Endodermal cell (in vitro differentiated cells): ENCODE measurements around the gene BCL2. TPM values are rescaled to one million over a fixed set of nuclear protein-coding genes. Genes with fewer than 3 reads are reported as not detected.
A peak's percentile ranks its signal among the peaks of the same experiment; 100 is the strongest.

ENCODE experiments used
- DNase-seq: peaks from one replicate; pipeline ENCODE4 v3.0.0-alpha.2; 2017
- H3K27ac ChIP-seq: 2 replicates; pipeline ENCODE4 v1.5.1; 2013; ENCODE audit warnings: mild to moderate bottlenecking, low read depth, low read length, moderate library complexity
- H3K27me3 ChIP-seq: 2 replicates; pipeline ENCODE4 v1.6.1; 2013; ENCODE audit warnings: mild to moderate bottlenecking, low read length, moderate library complexity; ENCODE audit not compliant: insufficient read depth, control insufficient read depth, poor library complexity, severe bottlenecking
- H3K36me3 ChIP-seq: 2 replicates; pipeline ENCODE4 v1.7.0; 2013; ENCODE audit warnings: mild to moderate bottlenecking, low read length, moderate library complexity; ENCODE audit not compliant: control insufficient read depth, insufficient read depth
- H3K4me1 ChIP-seq: one replicate; pipeline ENCODE4 v1.7.0; 2013; ENCODE audit warnings: low read length; ENCODE audit not compliant: control insufficient read depth, insufficient read depth
- H3K4me3 ChIP-seq: 2 replicates; pipeline ENCODE4 v1.5.1; 2013; ENCODE audit warnings: mild to moderate bottlenecking, low read length, moderate library complexity
- H3K9ac ChIP-seq: 2 replicates; pipeline ENCODE4 v1.6.1; 2013; ENCODE audit warnings: mild to moderate bottlenecking, low read length, moderate library complexity; ENCODE audit not compliant: poor library complexity, severe bottlenecking; ENCODE audit errors: extremely low read depth
- H3K9me3 ChIP-seq: 2 replicates; pipeline ENCODE4 v1.6.1; 2013; ENCODE audit warnings: mild to moderate bottlenecking, low read length, moderate library complexity; ENCODE audit not compliant: control insufficient read depth
- H3K27ac Mint-ChIP-seq: 2 replicates; pipeline ENCODE4 v1.8.0; 2020; ENCODE audit warnings: mixed read lengths
- H3K27me3 Mint-ChIP-seq: 2 replicates; pipeline ENCODE4 v1.8.0; 2021; ENCODE audit warnings: mild to moderate bottlenecking, mixed read lengths; ENCODE audit not compliant: insufficient read depth
- H3K36me3 Mint-ChIP-seq: 2 replicates; pipeline ENCODE4 v1.8.0; 2020; ENCODE audit warnings: low read depth, mixed read lengths
- H3K4me1 Mint-ChIP-seq: 2 replicates; pipeline ENCODE4 v1.8.0; 2020; ENCODE audit warnings: mixed read lengths
- H3K4me3 Mint-ChIP-seq: 2 replicates; pipeline ENCODE4 v1.8.0; 2020; ENCODE audit warnings: mild to moderate bottlenecking, moderate library complexity, mixed read lengths
- H3K9me3 Mint-ChIP-seq: 2 replicates; pipeline ENCODE4 v1.8.0; 2020; ENCODE audit warnings: mild to moderate bottlenecking, mixed read lengths
- WGBS, 2 experiments: methylation state at CpG; one replicate each; pipeline versions ENCODE4 v1.1.5 to v1.1.7; 2013; ENCODE audit warnings: missing lambda C conversion rate in 2 of 2, mixed read lengths in 1 of 2; ENCODE audit not compliant: insufficient coverage in 1 of 2, insufficient read length in 1 of 2; 5-methylcytosine and 5-hydroxymethylcytosine counted together
- total RNA-seq, 2 donors: library from RNA; stranded (reverse); fragmentation: NEBNext Ultra II Directional in 1 of 2; extraction: Animal tissue kit (Norgen Biotek cat#: 25700) in 1 of 2; gene quantifications; 2 replicates in 1 of 2; 3 replicates in 1 of 2; pipeline ENCODE4 v1.2.1, GENCODE V29; 2021
- TF ChIP-seq, protein P1 (sequence below): fragments of 200-600 bp; sonication (generic); conservative IDR thresholded peaks from 2 replicates; pipeline ENCODE4 v1.5.0; 2021; ENCODE audit warnings: antibody characterized with exemption, mild to moderate bottlenecking

The BCL2 gene
- total RNA-seq, 2 donors from 2014 or later = 1.4 to 2.3 TPM

DNA sequence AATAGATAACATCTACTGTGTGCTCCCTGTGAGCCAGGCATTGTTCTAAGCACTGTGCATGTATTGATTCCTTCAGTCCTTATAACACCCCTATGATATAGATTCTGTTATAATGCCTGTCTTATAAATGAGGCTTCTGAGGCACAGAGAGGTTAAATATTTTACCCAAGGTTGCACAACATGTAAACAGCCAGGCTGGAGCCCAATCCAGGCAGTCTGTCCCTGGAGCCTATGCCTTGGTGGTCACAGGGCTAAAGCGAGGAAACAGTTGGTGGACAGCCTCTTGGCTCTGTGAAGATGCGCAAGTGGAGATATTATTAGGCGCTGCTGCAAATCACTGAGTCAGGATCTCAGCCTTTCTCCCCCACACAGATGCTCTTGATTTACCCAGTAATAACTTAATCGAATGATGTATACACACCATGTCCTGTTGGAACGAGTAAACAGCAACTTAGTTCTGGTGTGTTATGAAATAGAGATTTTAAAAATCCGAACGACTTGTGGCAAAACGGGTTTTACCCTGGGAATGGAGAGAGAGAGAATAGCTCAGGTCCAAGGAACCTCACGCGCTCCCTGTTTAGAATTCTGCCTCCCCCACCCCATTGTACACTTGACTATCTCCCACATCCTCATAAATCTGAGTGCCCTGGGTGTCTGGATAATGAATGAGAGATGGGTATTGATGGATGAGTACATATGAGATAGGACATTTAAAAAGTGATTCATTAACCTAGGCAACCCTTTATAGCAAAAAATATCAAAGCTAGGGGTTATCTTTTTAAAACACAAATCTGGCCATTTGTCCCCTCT, 231.9 kb downstream of the BCL2 start:
- Mint-ChIP-seq H3K27me3 (no peaks in the 10 kb centered on the region), H3K36me3 (no peaks in the 10 kb centered on the region), H3K9me3 (peaks cover 2% of the 10 kb centered on the region), H3K4me3 (no peak overlapping the region), H3K27ac (peak overlapping the region; percentile 23), H3K4me1 (peaks cover 7% of the 10 kb centered on the region)
- H3K4me3 ChIP-seq = no peak overlapping the region
- no peaks in the 10 kb centered on the region for H3K36me3 ChIP-seq
- no peak overlapping the region for H3K27ac ChIP-seq
- no peaks in the 10 kb centered on the region for H3K9me3 ChIP-seq
- no peak for DNase-seq
- WGBS, 2 experiments = 89 to 100% methylated on average over 3 to 7 of the region's 10 CpGs
- no peaks in the 10 kb centered on the region for H3K27me3 ChIP-seq
- peaks cover 9% of the 10 kb centered on the region for H3K4me1 ChIP-seq
- no peak overlapping the region for H3K9ac ChIP-seq
- TF ChIP-seq, protein P1, sequence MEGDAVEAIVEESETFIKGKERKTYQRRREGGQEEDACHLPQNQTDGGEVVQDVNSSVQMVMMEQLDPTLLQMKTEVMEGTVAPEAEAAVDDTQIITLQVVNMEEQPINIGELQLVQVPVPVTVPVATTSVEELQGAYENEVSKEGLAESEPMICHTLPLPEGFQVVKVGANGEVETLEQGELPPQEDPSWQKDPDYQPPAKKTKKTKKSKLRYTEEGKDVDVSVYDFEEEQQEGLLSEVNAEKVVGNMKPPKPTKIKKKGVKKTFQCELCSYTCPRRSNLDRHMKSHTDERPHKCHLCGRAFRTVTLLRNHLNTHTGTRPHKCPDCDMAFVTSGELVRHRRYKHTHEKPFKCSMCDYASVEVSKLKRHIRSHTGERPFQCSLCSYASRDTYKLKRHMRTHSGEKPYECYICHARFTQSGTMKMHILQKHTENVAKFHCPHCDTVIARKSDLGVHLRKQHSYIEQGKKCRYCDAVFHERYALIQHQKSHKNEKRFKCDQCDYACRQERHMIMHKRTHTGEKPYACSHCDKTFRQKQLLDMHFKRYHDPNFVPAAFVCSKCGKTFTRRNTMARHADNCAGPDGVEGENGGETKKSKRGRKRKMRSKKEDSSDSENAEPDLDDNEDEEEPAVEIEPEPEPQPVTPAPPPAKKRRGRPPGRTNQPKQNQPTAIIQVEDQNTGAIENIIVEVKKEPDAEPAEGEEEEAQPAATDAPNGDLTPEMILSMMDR = no peak

DNA sequence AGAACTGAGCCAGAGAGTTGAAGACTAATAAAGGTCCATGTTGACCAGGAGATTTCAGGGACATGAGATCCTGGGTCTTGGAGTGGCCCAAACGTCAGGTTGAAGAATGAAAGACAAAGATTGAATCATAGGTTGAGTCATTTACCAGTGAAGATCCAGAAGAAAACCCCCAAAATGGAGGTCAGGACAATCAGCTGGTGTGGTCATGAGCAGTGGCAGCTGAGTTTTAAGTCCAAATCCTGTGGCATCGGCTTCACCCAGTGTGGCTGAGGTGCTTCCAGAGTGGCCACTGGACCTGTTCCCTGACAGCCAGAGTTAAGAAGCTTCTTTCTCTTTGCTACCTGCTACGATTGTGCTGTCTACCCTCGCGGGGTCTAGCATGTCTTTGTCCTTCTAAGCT, 234.0 kb downstream of the BCL2 start:
- Mint-ChIP-seq H3K4me1 (peaks cover 7% of the 10 kb centered on the region), H3K27ac (no peak overlapping the region), H3K4me3 (no peak overlapping the region), H3K27me3 (no peaks in the 10 kb centered on the region), H3K36me3 (no peaks in the 10 kb centered on the region), H3K9me3 (peaks cover 2% of the 10 kb centered on the region)
- no peak overlapping the region for H3K4me3 ChIP-seq
- 92 to 100% methylated on average over 2 to 5 of the region's 5 CpGs for WGBS, 2 experiments
- H3K36me3 ChIP-seq = no peaks in the 10 kb centered on the region
- TF ChIP-seq, protein P1 = no peak
- no peaks in the 10 kb centered on the region for H3K27me3 ChIP-seq
- peak; percentile 28 for DNase-seq
- no peaks in the 10 kb centered on the region for H3K9me3 ChIP-seq
- peaks cover 9% of the 10 kb centered on the region for H3K4me1 ChIP-seq
- H3K9ac ChIP-seq = no peak overlapping the region
- no peak overlapping the region for H3K27ac ChIP-seq

DNA sequence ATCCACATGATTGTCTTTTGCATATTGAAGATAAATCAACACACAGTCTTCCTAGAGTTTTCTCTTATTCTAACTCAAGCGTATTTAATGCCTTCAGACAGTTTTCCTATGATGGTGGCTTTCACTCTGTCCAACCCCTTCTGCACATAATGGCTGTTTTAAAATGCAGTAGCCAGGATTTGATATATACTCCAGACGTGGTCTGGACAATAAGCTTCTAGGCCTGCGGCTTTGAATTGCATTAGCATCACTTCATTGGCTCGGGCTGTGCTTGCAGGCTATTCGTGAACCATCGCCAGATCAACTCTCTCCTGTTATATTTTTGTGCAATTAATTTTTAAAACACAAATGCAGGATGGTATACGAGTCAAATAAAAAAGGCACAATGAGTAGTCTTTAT, 235.3 kb downstream of the BCL2 start:
- Histone ChIP-seq H3K9me3 (no peaks in the 10 kb centered on the region), H3K4me1 (peaks cover 9% of the 10 kb centered on the region), H3K36me3 (no peaks in the 10 kb centered on the region), H3K27ac (no peak overlapping the region), H3K4me3 (no peak overlapping the region), H3K9ac (no peak overlapping the region), H3K27me3 (no peaks in the 10 kb centered on the region)
- Mint-ChIP-seq H3K36me3 (no peaks in the 10 kb centered on the region), H3K4me3 (no peak overlapping the region), H3K4me1 (peaks cover 7% of the 10 kb centered on the region), H3K27me3 (no peaks in the 10 kb centered on the region), H3K9me3 (peaks cover 2% of the 10 kb centered on the region), H3K27ac (no peak overlapping the region)
- 93% methylated on average over 6 to 7 of the region's 7 CpGs for WGBS, 2 experiments
- TF ChIP-seq, protein P1 = no peak
- no peak for DNase-seq
